Endothelial cell of umbilical vein (primary cell): ENCODE results near the gene RPS8. TPM values are rescaled to one million over a fixed set of nuclear protein-coding genes. Genes with fewer than 3 reads are reported as not detected.

Source experiments
- BruUV-seq: library from RNA; stranded (reverse); fragments of 400-500 nt; replicated peaks from 2 replicates; lab custom pipeline; 2021; lab: Mats Ljungman, UMichigan
- CTCF ChIA-PET: fragments of 300-600, 350-600 bp; sonication (Branson Sonifier 250); formaldehyde crosslinking; loops from one replicate; lab custom pipeline; 2021; ENCODE audit warnings: antibody characterized with exemption, inconsistent platforms; lab: Charles Lee
- POLR2A ChIA-PET: fragments of 300-600, 350-600 bp; sonication (Branson Sonifier 250); formaldehyde crosslinking; loops from one replicate; lab custom pipeline; 2021; ENCODE audit warnings: antibody characterized with exemption, inconsistent platforms; lab: Charles Lee
- DNase-seq: peaks from one replicate; pipeline ENCODE4 v3.0.0-alpha.2; 2011; ENCODE audit warnings: low read depth, low spot score
- FAIRE-seq: peaks from 2 replicates; lab custom pipeline; 2011; peaks lifted over from hg19 to GRCh38; lab: Jason Lieb, UNC
- H2AFZ ChIP-seq: 2 replicates; pipeline ENCODE4 v1.6.0; 2012; ENCODE audit warnings: low read depth, low read length, control low read depth, inconsistent platforms
- H3K27ac ChIP-seq: 2 replicates; pipeline ENCODE4 v1.5.1; 2011; ENCODE audit warnings: low read depth, mild to moderate bottlenecking, control low read depth, low read length, moderate library complexity; ENCODE audit not compliant: insufficient read depth
- H3K27me3 ChIP-seq, 2 experiments: 2 replicates each; pipeline versions ENCODE4 v1.6.0 to v1.6.1; 2011; ENCODE audit warnings: low read length in 2 of 2, mixed read lengths in 1 of 2; ENCODE audit not compliant: control insufficient read depth in 2 of 2, insufficient read depth in 2 of 2
- H3K36me3 ChIP-seq, 2 experiments: 2 replicates in 1 of 2; 3 replicates in 1 of 2; pipeline ENCODE4 v1.5.1; 2011; ENCODE audit warnings: low read length in 2 of 2, mild to moderate bottlenecking in 1 of 2, moderate library complexity in 1 of 2; ENCODE audit not compliant: control insufficient read depth in 2 of 2, insufficient read depth in 2 of 2; ENCODE audit errors: extremely low read depth in 1 of 2
- H3K4me1 ChIP-seq: 3 replicates; pipeline ENCODE4 v1.5.1; 2011; ENCODE audit warnings: mild to moderate bottlenecking, low read length; ENCODE audit not compliant: control insufficient read depth, insufficient read depth; ENCODE audit errors: extremely low read depth
- H3K4me2 ChIP-seq: 2 replicates; pipeline ENCODE4 v1.6.1; 2011; ENCODE audit warnings: low read length, control low read depth, mixed read lengths; ENCODE audit not compliant: insufficient read depth
- H3K4me3 ChIP-seq, 3 experiments: fragments of 200-600 bp in 1 of 3; sonication (generic), shearing (Covaris generic) in 1 of 3; replicated peaks in 1 of 3; 2 replicates each; pipeline ENCODE4 v1.5.1; 2011 to 2016; ENCODE audit warnings: control low read depth in 3 of 3, low read length in 3 of 3, mild to moderate bottlenecking in 2 of 3, inconsistent platforms in 1 of 3, low read depth in 1 of 3, moderate library complexity in 1 of 3; ENCODE audit not compliant: insufficient read depth in 1 of 3
- H3K79me2 ChIP-seq: 2 replicates; pipeline ENCODE4 v1.6.0; 2012; ENCODE audit warnings: low read length, inconsistent platforms; ENCODE audit not compliant: control insufficient read depth, insufficient read depth
- H3K9ac ChIP-seq: replicated peaks from 2 replicates; pipeline ENCODE3; 2011; ENCODE audit warnings: low read length, control low read depth; ENCODE audit not compliant: insufficient read depth; ENCODE audit errors: extremely low read depth
- H3K9me1 ChIP-seq: replicated peaks from 3 replicates; pipeline ENCODE4 v1.6.0; 2011; ENCODE audit warnings: mild to moderate bottlenecking, low read length; ENCODE audit not compliant: control insufficient read depth, insufficient read depth; ENCODE audit errors: extremely low read depth
- H3K9me3 ChIP-seq: replicated peaks from 2 replicates; pipeline ENCODE4 v1.5.1; 2012; ENCODE audit warnings: low read length, inconsistent platforms; ENCODE audit not compliant: control insufficient read depth, insufficient read depth
- H4K20me1 ChIP-seq: replicated peaks from 2 replicates; pipeline ENCODE3; 2011; ENCODE audit warnings: mild to moderate bottlenecking, low read length; ENCODE audit not compliant: control insufficient read depth, insufficient read depth; ENCODE audit errors: extremely low read depth
- FOS ChIP-seq: IDR thresholded peaks from 2 replicates; pipeline ENCODE4 v1.6.1; 2011; ENCODE audit warnings: mild to moderate bottlenecking, low read length, moderate library complexity, borderline replicate concordance; ENCODE audit not compliant: insufficient read depth
- MYC ChIP-seq: IDR thresholded peaks from one replicate; pipeline ENCODE4 v1.6.1; 2011; ENCODE audit warnings: mild to moderate bottlenecking, low read depth, low read length
- POLR2A ChIP-seq: IDR thresholded peaks from 2 replicates; pipeline ENCODE4 v1.6.1; 2012; ENCODE audit warnings: low read depth, mild to moderate bottlenecking, control low read depth, low read length
- dilution Hi-C: fragments of 300-500 bp; cut with MboI; formaldehyde crosslinking; loops from one replicate; pipeline ENCODE4 v1.15.0; 2019; ENCODE audit warnings: low sequenced_read_pairs; ENCODE audit not compliant: extremely low pct_ligation_motif_present
- intact Hi-C: fragments of 100-400 bp; cut with micrococcal nuclease; formaldehyde crosslinking; loops from one replicate; pipeline ENCODE4 v1.10.0; 2022
- polyA plus RNA-seq, 4 experiments: library from polyadenylated mRNA; depleted of rRNA in 3 of 4; stranded (reverse) in 3 of 4; unstranded in 1 of 4; fragments of >200 nt; gene quantifications; 2 replicates each; pipeline versions ENCODE4 v1.2.1 to v1.2.3, GENCODE V29; 2011 to 2012; ENCODE audit warnings: missing spikeins in 1 of 4
- total RNA-seq: library from RNA; stranded (reverse); gene quantifications from 2 replicates; pipeline ENCODE4 v1.2.3, GENCODE V29; 2021
- TF ChIP-seq, protein P1 (sequence below): IDR thresholded peaks from 2 replicates; pipeline ENCODE4 v1.6.1; 2011; ENCODE audit not compliant: insufficient read depth, insufficient read length
- TF ChIP-seq, protein P2 (sequence below), 2 donors: IDR thresholded peaks; 1 replicate in 1 of 2; 2 replicates in 1 of 2; pipeline ENCODE4 v1.5.1; 2011; ENCODE audit warnings: low read length in 2 of 2, mild to moderate bottlenecking in 2 of 2, moderate library complexity in 2 of 2, control low read depth in 1 of 2, inconsistent platforms in 1 of 2, low read depth in 1 of 2; ENCODE audit not compliant: insufficient read depth in 1 of 2; ENCODE audit errors: extremely low read depth in 1 of 2

RPS8 gene
- total and polyA plus RNA-seq, 2 donors (not counting 3 experiments of a cell fraction or from before 2014, with no cell fraction given): 1,842 to 2,306 TPM

GRCh38 chr1:44788120-44788860, 12.9 kb downstream of the RPS8 start, which contains the start of gene BEST4:
BEST4 (minus strand) TSS chr1:44788170; CDS start chr1:44787705, 465 bp downstream.
- intact Hi-C loops (no loop called here), dilution Hi-C loops (no loop called here)
- no peaks in the 10 kb centered on the region for H3K79me2 ChIP-seq
- DNase-seq (no peak), FAIRE-seq (no peak)
- H3K9ac ChIP-seq: no peak within 1 kb of the TSS
- H3K4me1 ChIP-seq: peaks cover 10% of the 10 kb centered on the region
- H3K9me1 ChIP-seq: no peaks in the 10 kb centered on the region
- TF ChIP-seq POLR2A (no peak), FOS (no peak), MYC (no peak)
- TF ChIP-seq, protein P1, sequence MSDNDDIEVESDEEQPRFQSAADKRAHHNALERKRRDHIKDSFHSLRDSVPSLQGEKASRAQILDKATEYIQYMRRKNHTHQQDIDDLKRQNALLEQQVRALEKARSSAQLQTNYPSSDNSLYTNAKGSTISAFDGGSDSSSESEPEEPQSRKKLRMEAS: no peak
- TF ChIP-seq, protein P2, sequence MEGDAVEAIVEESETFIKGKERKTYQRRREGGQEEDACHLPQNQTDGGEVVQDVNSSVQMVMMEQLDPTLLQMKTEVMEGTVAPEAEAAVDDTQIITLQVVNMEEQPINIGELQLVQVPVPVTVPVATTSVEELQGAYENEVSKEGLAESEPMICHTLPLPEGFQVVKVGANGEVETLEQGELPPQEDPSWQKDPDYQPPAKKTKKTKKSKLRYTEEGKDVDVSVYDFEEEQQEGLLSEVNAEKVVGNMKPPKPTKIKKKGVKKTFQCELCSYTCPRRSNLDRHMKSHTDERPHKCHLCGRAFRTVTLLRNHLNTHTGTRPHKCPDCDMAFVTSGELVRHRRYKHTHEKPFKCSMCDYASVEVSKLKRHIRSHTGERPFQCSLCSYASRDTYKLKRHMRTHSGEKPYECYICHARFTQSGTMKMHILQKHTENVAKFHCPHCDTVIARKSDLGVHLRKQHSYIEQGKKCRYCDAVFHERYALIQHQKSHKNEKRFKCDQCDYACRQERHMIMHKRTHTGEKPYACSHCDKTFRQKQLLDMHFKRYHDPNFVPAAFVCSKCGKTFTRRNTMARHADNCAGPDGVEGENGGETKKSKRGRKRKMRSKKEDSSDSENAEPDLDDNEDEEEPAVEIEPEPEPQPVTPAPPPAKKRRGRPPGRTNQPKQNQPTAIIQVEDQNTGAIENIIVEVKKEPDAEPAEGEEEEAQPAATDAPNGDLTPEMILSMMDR (IDR thresholded peaks at IDR 0.05; ENCODE audit: extremely low read depth in 1 of 2, insufficient read depth in 1 of 2, low read depth in 1 of 2, low read length in 2 of 2): no peak
- no peak within 1 kb of the TSS for H3K27ac ChIP-seq
- no peak within 1 kb of the TSS for H3K4me3 ChIP-seq
- H4K20me1 ChIP-seq: no peaks in the 10 kb centered on the region
- H3K36me3 ChIP-seq: no peaks in the 10 kb centered on the region
- H2AFZ ChIP-seq: no peak within 1 kb of the TSS
- ChIA-PET CTCF (interaction anchor here (0.8 to 2.5 kb wide), 7 partner anchors 10 to 515 kb away, joined by 3 to 12 read pairs (median 4); partner anchors contain the start of genes PLK3 and UROD), POLR2A (interaction anchor here (0.7 to 1.9 kb wide), 3 partner anchors 12 to 31 kb away, joined by 3 to 8 read pairs (median 3); partner anchors contain the start of genes PLK3 and RPS8)
- BruUV-seq: no TSS peak
- H3K4me2 ChIP-seq: no peak within 1 kb of the TSS
- no peaks in the 10 kb centered on the region for H3K27me3 ChIP-seq
- H3K9me3 ChIP-seq: no peaks in the 10 kb centered on the region
